Measurements from ENCODE around the gene AHNAK. TPM values are rescaled to one million over a fixed set of nuclear protein-coding genes. Genes with fewer than 3 reads are reported as not detected.

AHNAK gene, protein sequence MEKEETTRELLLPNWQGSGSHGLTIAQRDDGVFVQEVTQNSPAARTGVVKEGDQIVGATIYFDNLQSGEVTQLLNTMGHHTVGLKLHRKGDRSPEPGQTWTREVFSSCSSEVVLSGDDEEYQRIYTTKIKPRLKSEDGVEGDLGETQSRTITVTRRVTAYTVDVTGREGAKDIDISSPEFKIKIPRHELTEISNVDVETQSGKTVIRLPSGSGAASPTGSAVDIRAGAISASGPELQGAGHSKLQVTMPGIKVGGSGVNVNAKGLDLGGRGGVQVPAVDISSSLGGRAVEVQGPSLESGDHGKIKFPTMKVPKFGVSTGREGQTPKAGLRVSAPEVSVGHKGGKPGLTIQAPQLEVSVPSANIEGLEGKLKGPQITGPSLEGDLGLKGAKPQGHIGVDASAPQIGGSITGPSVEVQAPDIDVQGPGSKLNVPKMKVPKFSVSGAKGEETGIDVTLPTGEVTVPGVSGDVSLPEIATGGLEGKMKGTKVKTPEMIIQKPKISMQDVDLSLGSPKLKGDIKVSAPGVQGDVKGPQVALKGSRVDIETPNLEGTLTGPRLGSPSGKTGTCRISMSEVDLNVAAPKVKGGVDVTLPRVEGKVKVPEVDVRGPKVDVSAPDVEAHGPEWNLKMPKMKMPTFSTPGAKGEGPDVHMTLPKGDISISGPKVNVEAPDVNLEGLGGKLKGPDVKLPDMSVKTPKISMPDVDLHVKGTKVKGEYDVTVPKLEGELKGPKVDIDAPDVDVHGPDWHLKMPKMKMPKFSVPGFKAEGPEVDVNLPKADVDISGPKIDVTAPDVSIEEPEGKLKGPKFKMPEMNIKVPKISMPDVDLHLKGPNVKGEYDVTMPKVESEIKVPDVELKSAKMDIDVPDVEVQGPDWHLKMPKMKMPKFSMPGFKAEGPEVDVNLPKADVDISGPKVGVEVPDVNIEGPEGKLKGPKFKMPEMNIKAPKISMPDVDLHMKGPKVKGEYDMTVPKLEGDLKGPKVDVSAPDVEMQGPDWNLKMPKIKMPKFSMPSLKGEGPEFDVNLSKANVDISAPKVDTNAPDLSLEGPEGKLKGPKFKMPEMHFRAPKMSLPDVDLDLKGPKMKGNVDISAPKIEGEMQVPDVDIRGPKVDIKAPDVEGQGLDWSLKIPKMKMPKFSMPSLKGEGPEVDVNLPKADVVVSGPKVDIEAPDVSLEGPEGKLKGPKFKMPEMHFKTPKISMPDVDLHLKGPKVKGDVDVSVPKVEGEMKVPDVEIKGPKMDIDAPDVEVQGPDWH (N-terminal part only)
- 339 to 412 TPM (median 379 TPM) in 5 replicates for total RNA-seq (2022; extraction: Qiagen RNA extraction)

DNA sequence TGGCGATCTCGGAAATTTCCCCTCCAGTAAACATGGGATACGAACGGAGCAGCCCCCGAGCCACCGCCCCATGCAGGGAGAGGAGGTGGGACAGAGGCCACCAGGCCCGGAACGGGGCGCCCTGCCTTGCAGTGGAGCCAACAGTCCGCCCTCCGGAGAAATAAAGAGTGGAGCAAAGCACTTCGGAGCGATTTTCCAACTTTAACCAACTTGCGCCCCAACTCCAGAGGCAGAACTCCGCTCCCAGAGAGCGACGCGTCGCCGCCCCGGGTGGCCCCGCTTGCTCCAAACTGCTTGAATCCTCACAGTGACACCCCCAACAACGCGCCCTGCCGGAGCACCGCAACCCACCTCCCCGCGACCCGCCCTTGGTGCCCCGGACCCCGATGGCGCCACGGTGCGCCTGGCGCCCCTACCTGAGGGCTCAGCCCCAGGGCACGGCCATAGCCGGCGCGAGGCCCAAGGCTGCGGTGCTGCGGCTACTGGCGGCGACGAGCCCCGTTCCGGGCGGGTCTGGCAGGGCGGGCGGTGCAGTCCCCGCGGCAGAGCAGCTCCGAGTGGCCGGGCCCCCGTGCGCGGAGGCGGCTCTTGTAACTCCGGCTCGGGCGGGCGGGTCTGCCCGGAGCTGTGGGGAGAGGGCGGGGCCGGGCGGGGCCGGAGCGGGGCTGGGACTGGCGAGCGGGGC lies at the start of gene AHNAK:
TSS of gene AHNAK (minus strand) at position 563 of the 685 bp plus-strand sequence. CDS start 10,708 bp downstream, outside the sequence.

GRCh38 chr11:62591448-62592145 lies 45.0 kb upstream of the AHNAK start, which contains the start of gene TUT1:
Gene TUT1, minus strand, starts transcription at chr11:62591523. Its CDS starts 38 bp downstream, at chr11:62591485.

GRCh38 chr11:62573592-62574362 lies 27.2 kb upstream of the AHNAK start, which contains the start of gene EEF1G:
Gene EEF1G, minus strand, starts transcription at chr11:62573891. Its CDS starts 49 bp downstream, at chr11:62573842.

DNA sequence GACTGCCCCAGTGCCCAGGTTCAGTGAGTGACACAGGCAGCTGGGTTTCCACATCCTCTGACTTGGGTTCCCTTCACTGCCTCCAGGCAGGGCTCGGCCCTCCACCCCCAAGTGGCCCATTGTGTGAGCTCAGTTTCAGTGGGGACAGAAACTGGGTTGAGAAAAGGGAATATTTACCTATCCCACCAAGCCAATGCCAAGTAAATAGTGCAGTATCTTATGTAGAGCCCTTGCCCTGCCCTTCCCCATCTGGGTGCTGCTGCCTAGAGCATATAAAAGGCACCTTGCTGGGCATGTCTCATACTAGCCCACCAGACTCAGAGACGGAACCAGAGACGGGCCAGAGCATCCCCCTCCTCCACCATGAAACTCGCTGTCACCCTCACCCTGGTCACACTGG lies 127.9 kb downstream of the AHNAK start, which contains the start of gene SCGB1A1:
TSS of gene SCGB1A1 (plus strand) at position 301 of the 400 bp plus-strand sequence. CDS start at position 364, 63 bp downstream.

Other genes starting within 250 kb of the AHNAK start
- gene SCGB1D4, start 247.7 kb downstream of the AHNAK start, total RNA-seq (2022; extraction: Qiagen RNA extraction) = not detected in 5 replicates
- 10.4 to 15.5 TPM (median 13.7 TPM) in 5 replicates for gene ASRGL1, start 209.4 kb downstream of the AHNAK start, total RNA-seq (2022; extraction: Qiagen RNA extraction)
- gene SCGB1A1, start 127.8 kb downstream of the AHNAK start, total RNA-seq (2022; extraction: Qiagen RNA extraction) = 0.23 to 0.69 TPM (median 0.37 TPM) in 3 of 5 replicates, not detected in the others
- 1,893 to 2,060 TPM (median 2,008 TPM) in 5 replicates for gene EEF1G, start 27.1 kb upstream of the AHNAK start, total RNA-seq (2022; extraction: Qiagen RNA extraction)
- gene TUT1, start 44.7 kb upstream of the AHNAK start, total RNA-seq (2022; extraction: Qiagen RNA extraction) = 12.8 to 17.8 TPM (median 17.0 TPM) in 5 replicates
- gene MTA2, start 55.1 kb upstream of the AHNAK start, total RNA-seq (2022; extraction: Qiagen RNA extraction) = 82.2 to 92.9 TPM (median 85.9 TPM) in 5 replicates
- gene EML3, start 66.0 kb upstream of the AHNAK start, total RNA-seq (2022; extraction: Qiagen RNA extraction) = 19.9 to 26.0 TPM (median 22.0 TPM) in 5 replicates
- gene ROM1, start 66.5 kb upstream of the AHNAK start, total RNA-seq (2022; extraction: Qiagen RNA extraction) = 3.6 to 4.3 TPM (median 4.0 TPM) in 5 replicates
- gene B3GAT3, start 75.2 kb upstream of the AHNAK start, total RNA-seq (2022; extraction: Qiagen RNA extraction) = 44.5 to 55.6 TPM (median 54.8 TPM) in 5 replicates
- 248 to 270 TPM (median 260 TPM) in 5 replicates for gene GANAB, start 99.8 kb upstream of the AHNAK start, total RNA-seq (2022; extraction: Qiagen RNA extraction)
- 19.1 to 23.0 TPM (median 22.6 TPM) in 5 replicates for gene INTS5, start 106.5 kb upstream of the AHNAK start, total RNA-seq (2022; extraction: Qiagen RNA extraction)
- 118 to 140 TPM (median 121 TPM) in 5 replicates for gene C11orf98, start 118.4 kb upstream of the AHNAK start, total RNA-seq (2022; extraction: Qiagen RNA extraction)
- 6.9 to 15.1 TPM (median 13.5 TPM) in 5 replicates for gene CSKMT, start 118.5 kb upstream of the AHNAK start, total RNA-seq (2022; extraction: Qiagen RNA extraction)
- 23.4 to 38.0 TPM (median 35.7 TPM) in 5 replicates for gene UQCC3, start 124.9 kb upstream of the AHNAK start, total RNA-seq (2022; extraction: Qiagen RNA extraction)
- gene LBHD1, start 125.5 kb upstream of the AHNAK start, total RNA-seq (2022; extraction: Qiagen RNA extraction) = 4.0 to 5.1 TPM (median 4.8 TPM) in 5 replicates
- 113 to 126 TPM (median 120 TPM) in 5 replicates for gene UBXN1, start 132.3 kb upstream of the AHNAK start, total RNA-seq (2022; extraction: Qiagen RNA extraction)
- 0.07 to 0.10 TPM (median 0.08 TPM) in 3 of 5 replicates, not detected in the others for gene LRRN4CL, start 142.7 kb upstream of the AHNAK start, total RNA-seq (2022; extraction: Qiagen RNA extraction)
- gene BSCL2, start 160.6 kb upstream of the AHNAK start, total RNA-seq (2022; extraction: Qiagen RNA extraction) = 53.3 to 85.7 TPM (median 68.0 TPM) in 5 replicates
- gene GNG3, start 160.9 kb upstream of the AHNAK start, total RNA-seq (2022; extraction: Qiagen RNA extraction) = not detected in 5 replicates
- gene HNRNPUL2, start 180.7 kb upstream of the AHNAK start, total RNA-seq (2022; extraction: Qiagen RNA extraction) = 38.1 to 42.3 TPM (median 39.3 TPM) in 5 replicates
- 28.8 to 30.0 TPM (median 29.4 TPM) in 5 replicates for gene TTC9C, start 181.7 kb upstream of the AHNAK start, total RNA-seq (2022; extraction: Qiagen RNA extraction)
- 1.3 to 1.8 TPM (median 1.5 TPM) in 5 replicates for gene ZBTB3, start 207.4 kb upstream of the AHNAK start, total RNA-seq (2022; extraction: Qiagen RNA extraction)
- 161 to 178 TPM (median 174 TPM) in 5 replicates for gene POLR2G, start 214.8 kb upstream of the AHNAK start, total RNA-seq (2022; extraction: Qiagen RNA extraction)
- gene TAF6L, start 224.6 kb upstream of the AHNAK start, total RNA-seq (2022; extraction: Qiagen RNA extraction) = 12.2 to 15.7 TPM (median 14.0 TPM) in 5 replicates
- 68.8 to 94.9 TPM (median 86.7 TPM) in 5 replicates for gene TMEM179B, start 240.6 kb upstream of the AHNAK start, total RNA-seq (2022; extraction: Qiagen RNA extraction)
- gene TMEM223, start 245.2 kb upstream of the AHNAK start, total RNA-seq (2022; extraction: Qiagen RNA extraction) = 19.7 to 28.7 TPM (median 27.7 TPM) in 5 replicates

All from A549 treated with AZD2906 at 1 μM for 4 hours (cell line).